Spleen (tissue), 11 donors: ENCODE measurements around the gene PPP2R5D. TPM values are rescaled to one million over a fixed set of nuclear protein-coding genes. Genes with fewer than 3 reads are reported as not detected.
"Not testable (repeated sequence)": the region's sequence is repeated elsewhere in the genome, so short reads cannot be mapped to it uniquely, and the experiment has no call there.

Experiments used
- DNase-seq: peaks from one replicate; pipeline ENCODE4 v3.0.0-alpha.2; 2020
- H3K27ac ChIP-seq, 8 donors: fragments of 200-600 bp; sonication (generic) in 7 of 8; 1 replicate in 4 of 8; 2 replicates in 4 of 8; pipeline versions ENCODE4 v1.5.0 to v1.8.0; 2016 to 2021; ENCODE audit warnings: inconsistent platforms in 4 of 8, mild to moderate bottlenecking in 4 of 8, moderate library complexity in 1 of 8
- H3K27me3 ChIP-seq, 7 donors: fragments of 200-600 bp; sonication (generic) in 6 of 7; replicated peaks in 1 of 7; 1 replicate in 4 of 7; 2 replicates in 3 of 7; pipeline versions ENCODE4 v1.5.0 to v1.8.0; 2016 to 2021; ENCODE audit warnings: inconsistent platforms in 3 of 7, mild to moderate bottlenecking in 1 of 7
- H3K36me3 ChIP-seq, 6 donors: fragments of 200-600 bp; sonication (generic) in 5 of 6; 1 replicate in 4 of 6; 2 replicates in 2 of 6; pipeline versions ENCODE4 v1.5.0 to v1.8.0; 2016 to 2021; ENCODE audit warnings: inconsistent platforms in 2 of 6
- H3K4me1 ChIP-seq, 6 donors: fragments of 200-600 bp; sonication (generic) in 5 of 6; 1 replicate in 3 of 6; 2 replicates in 3 of 6; pipeline versions ENCODE4 v1.5.0 to v1.8.0; 2016 to 2021; ENCODE audit warnings: inconsistent platforms in 3 of 6
- H3K4me3 ChIP-seq, 8 donors: fragments of 200-600 bp; sonication (generic) in 7 of 8; 1 replicate in 4 of 8; 2 replicates in 4 of 8; pipeline versions ENCODE4 v1.5.0 to v1.8.0; 2016 to 2021; ENCODE audit warnings: inconsistent platforms in 4 of 8, mild to moderate bottlenecking in 4 of 8, moderate library complexity in 2 of 8
- H3K9me3 ChIP-seq, 8 donors: fragments of 200-600 bp; sonication (generic) in 7 of 8; 1 replicate in 4 of 8; 2 replicates in 4 of 8; pipeline versions ENCODE4 v1.5.0 to v1.8.0; 2016 to 2021; ENCODE audit warnings: inconsistent platforms in 4 of 8
- CTCF ChIP-seq, 11 experiments: fragments of 200-600 bp in 7 of 11; fragments of 450-650 bp in 4 of 11; sonication (generic) in 4 of 11; IDR thresholded peaks in 8 of 11; conservative IDR thresholded peaks in 3 of 11; 1 replicate in 7 of 11; 2 replicates in 4 of 11; pipeline versions ENCODE4 v1.4.0 to v1.8.0; 2016 to 2021; ENCODE audit warnings: antibody characterized with exemption in 11 of 11, inconsistent platforms in 4 of 11, mild to moderate bottlenecking in 1 of 11
- POLR2A ChIP-seq, 3 donors: fragments of 450-650 bp; IDR thresholded peaks; one replicate each; pipeline ENCODE4 v1.5.1; 2017; ENCODE audit warnings: antibody characterized with exemption in 3 of 3, mild to moderate bottlenecking in 1 of 3
- POLR2AphosphoS5 ChIP-seq, 3 donors: sonication (generic); formaldehyde crosslinking; IDR thresholded peaks; one replicate each; pipeline ENCODE4 v1.5.1; 2017; ENCODE audit warnings: antibody characterized with exemption in 3 of 3
- WGBS, 5 donors: extraction: QIAGEN DNeasy Blood & Tissue Kit in 3 of 5; methylation state at CpG; one replicate each; pipeline versions ENCODE4 v1.1.5 to v1.1.7; 2013 to 2018; 5-methylcytosine and 5-hydroxymethylcytosine counted together
- intact Hi-C: fragments of 100-400 bp; cut with DNase I; formaldehyde crosslinking; loops from one replicate; pipeline ENCODE4 v1.15.0; 2023; ENCODE audit warnings: low total_unique reads
- polyA plus RNA-seq, 3 donors: library from polyadenylated mRNA; stranded (reverse); fragments of 200-250 nt; gene quantifications; one replicate each; pipeline ENCODE4 v1.2.1, GENCODE V29; 2013
- total RNA-seq, 7 donors: library from RNA; depleted of rRNA in 3 of 7; stranded (reverse); fragments of >200 nt in 3 of 7; fragmentation: NEBNext Ultra II Directional in 4 of 7; extraction: Animal tissue kit (Norgen Biotek cat#: 25700) in 4 of 7; gene quantifications; one replicate each; pipeline versions ENCODE4 v1.1.0 to v1.2.1, GENCODE V29; 2016 to 2021
- donor health status: healthy with polysubstance abuse.
- donor health status: DM: no; HTN: no; CAD: no; lungs with moderate emphysema.
- donor health status: DM: no; HTN: no; CAD: no.
- donor health status: Bipolar disorder and iron deficiency.
- donor health status: healthy.
- donor health status: DM: no; HTN: no; CAD: no.
- donor health status: DM: yes; HTN: yes; CAD: no.

The PPP2R5D gene
- total and polyA plus RNA-seq, 10 donors, result 15.3 to 40.2 (median 25.5) TPM

DNA sequence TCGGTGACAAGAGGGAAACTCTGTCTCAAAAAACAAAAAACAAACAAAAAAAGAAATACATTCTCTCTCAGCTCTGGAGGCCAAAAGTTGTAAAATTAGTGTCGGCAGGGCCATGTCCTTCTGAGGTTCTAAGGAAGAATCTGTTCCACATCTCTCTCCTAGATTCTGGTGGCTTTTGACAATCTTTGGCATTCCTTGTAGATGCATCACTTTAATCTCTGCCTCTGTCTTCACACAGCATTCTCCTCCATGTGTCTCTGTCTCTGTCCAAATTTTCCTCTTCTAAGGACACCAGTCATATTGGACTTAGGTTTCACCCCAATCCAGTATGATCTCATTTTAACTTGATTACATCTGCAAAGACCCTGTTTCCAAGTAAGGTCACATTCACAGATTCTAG is 9.1 kb downstream of the PPP2R5D start:
- no peaks in the 10 kb centered on the region for H3K9me3 ChIP-seq
- H3K4me1 ChIP-seq, result peaks cover 0 to 4% (median 0%) of the 10 kb centered on the region in 6 donors
- peaks cover 0 to 53% (median 11%) of the 10 kb centered on the region in 6 donors for H3K36me3 ChIP-seq
- H3K27ac ChIP-seq, result no peak overlapping the region
- no peaks in the 10 kb centered on the region for H3K27me3 ChIP-seq
- no peak overlapping the region for H3K4me3 ChIP-seq
- WGBS, 5 donors, result 86 to 98% (median 92%) methylated on average over 2 of the region's 2 CpGs
- intact Hi-C loops, result no loop called here
- TF ChIP-seq POLR2AphosphoS5 (IDR thresholded peaks at IDR 0.05), result no peak
- TF ChIP-seq CTCF (IDR thresholded peaks at IDR 0.05 in 8 of 11, conservative IDR thresholded peaks at IDR 0.05 in 3 of 11), result no peak
- TF ChIP-seq POLR2A (IDR thresholded peaks at IDR 0.05), result no peak
- DNase-seq, result no peak

GRCh38 chr6:42996513-42996912 is 12.1 kb downstream of the PPP2R5D start:
- Histone ChIP-seq H3K36me3 (peaks cover 0 to 40% (median 2%) of the 10 kb centered on the region in 6 donors), H3K27ac (no peak overlapping the region), H3K4me1 (no peaks in the 10 kb centered on the region), H3K9me3 (no peaks in the 10 kb centered on the region), H3K27me3 (no peaks in the 10 kb centered on the region), H3K4me3 (no peak overlapping the region)
- intact Hi-C loops, result no loop called here
- TF ChIP-seq POLR2A (IDR thresholded peaks at IDR 0.05) (no peak), POLR2AphosphoS5 (IDR thresholded peaks at IDR 0.05) (no peak), CTCF (IDR thresholded peaks at IDR 0.05 in 8 of 11, conservative IDR thresholded peaks at IDR 0.05 in 3 of 11) (no peak)
- DNase-seq, result no peak

DNA sequence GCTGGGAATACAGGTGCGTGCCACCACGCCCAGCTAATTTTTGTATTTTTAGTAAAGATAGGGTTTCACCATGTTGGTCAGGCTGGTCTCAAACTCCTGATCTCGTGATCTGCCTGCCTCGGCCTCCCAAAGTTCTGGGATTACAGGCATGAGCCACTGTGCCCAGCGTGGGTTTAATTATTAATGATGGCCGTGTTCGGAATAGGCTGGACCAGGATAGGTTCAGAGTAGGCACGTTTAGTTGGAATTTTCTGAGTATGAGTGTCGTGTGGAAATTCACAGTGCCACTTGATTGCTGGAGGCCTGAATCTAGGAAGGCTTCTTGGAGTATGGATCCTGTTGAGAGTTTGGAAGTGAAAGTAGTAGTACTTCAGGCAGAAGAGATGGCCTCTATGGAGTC is 13.8 kb downstream of the PPP2R5D start:
- WGBS, 5 donors, result 95 to 98% (median 96%) methylated on average over 9 of the region's 9 CpGs
- H3K9me3 ChIP-seq, H3K27me3 ChIP-seq, H3K4me1 ChIP-seq, DNase-seq, H3K27ac ChIP-seq, H3K4me3 ChIP-seq, intact Hi-C loops: not testable (repeated sequence)
- H3K36me3 ChIP-seq, result peaks cover 0 to 37% (median 0%) of the 10 kb centered on the region in 6 donors

- no peak overlapping the region for H3K27ac ChIP-seq
- TF ChIP-seq POLR2AphosphoS5 (IDR thresholded peaks at IDR 0.05) (no peak), CTCF (IDR thresholded peaks at IDR 0.05 in 8 of 11, conservative IDR thresholded peaks at IDR 0.05 in 3 of 11) (no peak), POLR2A (IDR thresholded peaks at IDR 0.05) (no peak)
- no peak overlapping the region for H3K4me3 ChIP-seq
- no peaks in the 10 kb centered on the region for H3K27me3 ChIP-seq
- H3K4me1 ChIP-seq, result no peaks in the 10 kb centered on the region
- intact Hi-C loops, result no loop called here
- peaks cover 0 to 58% (median 6%) of the 10 kb centered on the region in 6 donors for H3K36me3 ChIP-seq
- no peak for DNase-seq
- WGBS, 5 donors, result 90 to 96% (median 93%) methylated on average over 8 of the region's 8 CpGs
- no peaks in the 10 kb centered on the region for H3K9me3 ChIP-seq
These were observed 17.5 kb downstream of the PPP2R5D start for GRCh38 chr6:43001843-43002242.

- WGBS, 5 donors, result 93 to 97% (median 94%) methylated on average over 5 of the region's 5 CpGs
These were observed 21.5 kb downstream of the PPP2R5D start for GRCh38 chr6:43005844-43006243.

More at GRCh38 chr6:43005844-43006243, 21.5 kb downstream of the PPP2R5D start:
- intact Hi-C loops, result no loop called here
- Histone ChIP-seq H3K27ac (no peak overlapping the region), H3K27me3 (no peaks in the 10 kb centered on the region), H3K9me3 (no peaks in the 10 kb centered on the region), H3K36me3 (peaks cover 0 to 84% (median 44%) of the 10 kb centered on the region in 6 donors), H3K4me1 (peaks cover 0 to 9% (median 0%) of the 10 kb centered on the region in 6 donors), H3K4me3 (no peak overlapping the region)
- TF ChIP-seq POLR2AphosphoS5 (IDR thresholded peaks at IDR 0.05) (no peak), POLR2A (IDR thresholded peaks at IDR 0.05) (no peak), CTCF (IDR thresholded peaks at IDR 0.05 in 8 of 11, conservative IDR thresholded peaks at IDR 0.05 in 3 of 11) (no peak)
- no peak for DNase-seq
